T-cell (primary cell): ENCODE data around the gene SPON1. TPM values are rescaled to one million over a fixed set of nuclear protein-coding genes. Genes with fewer than 3 reads are reported as not detected.

Experiments used
- ATAC-seq, 4 experiments: fragments of 200-7000 bp in 3 of 4; fragments of 150-1000 bp in 1 of 4; cut with Tn5 transposase; replicated peaks in 1 of 4; 1 replicate in 3 of 4; 2 replicates in 1 of 4; pipeline ENCODE4 v1.10.0; 2021; ENCODE audit warnings: moderate library complexity in 3 of 4, mild to moderate bottlenecking in 2 of 4, moderate number of reproducible peaks in 1 of 4
- CTCF ChIA-PET, 2 donors: fragments of 300-600 bp; sonication (Branson Sonifier 250); formaldehyde crosslinking; loops; one replicate each; lab custom pipeline; 2022; ENCODE audit warnings: antibody characterized with exemption in 2 of 2; lab: Charles Lee
- POLR2A ChIA-PET, 2 donors: fragments of 300-600 bp; sonication (Branson Sonifier 250); formaldehyde crosslinking; loops; one replicate each; lab custom pipeline; 2022; ENCODE audit warnings: antibody characterized with exemption in 2 of 2; lab: Charles Lee
- DNase-seq, 35 experiments: peaks; one replicate each; pipeline versions ENCODE4 v3.0.0 to v3.0.0-alpha.2; 2013 to 2023
- H3K27ac ChIP-seq: one replicate; pipeline ENCODE4 v1.5.1; 2013; ENCODE audit warnings: low read length
- H3K27me3 ChIP-seq, 2 experiments: replicated peaks in 1 of 2; 1 replicate in 1 of 2; 2 replicates in 1 of 2; pipeline versions ENCODE4 v1.6.1 to v1.7.0; 2013; ENCODE audit warnings: low read length in 1 of 2, mixed read lengths in 1 of 2; ENCODE audit not compliant: control insufficient read depth in 2 of 2, insufficient read depth in 2 of 2; ENCODE audit errors: extremely low read depth in 1 of 2
- H3K36me3 ChIP-seq, 2 donors: 1 replicate in 1 of 2; 2 replicates in 1 of 2; pipeline versions ENCODE4 v1.6.1 to v1.7.0; 2013; ENCODE audit warnings: low read length in 1 of 2; ENCODE audit not compliant: control insufficient read depth in 2 of 2, insufficient read depth in 1 of 2; ENCODE audit errors: extremely low read depth in 1 of 2
- H3K4me1 ChIP-seq, 2 experiments: 1 replicate in 1 of 2; 2 replicates in 1 of 2; pipeline versions ENCODE4 v1.6.1 to v1.7.0; 2013; ENCODE audit warnings: low read length in 2 of 2, mixed read lengths in 1 of 2; ENCODE audit not compliant: insufficient read depth in 2 of 2, control insufficient read depth in 1 of 2; ENCODE audit errors: extremely low read depth in 1 of 2
- H3K4me3 ChIP-seq, 2 donors: 1 replicate in 1 of 2; 2 replicates in 1 of 2; pipeline versions ENCODE4 v1.5.1 to v1.7.0; 2013; ENCODE audit warnings: mild to moderate bottlenecking in 2 of 2, low read length in 1 of 2, moderate library complexity in 1 of 2; ENCODE audit not compliant: control insufficient read depth in 1 of 2; ENCODE audit errors: extremely low read depth in 1 of 2
- H3K9me3 ChIP-seq: 2 replicates; pipeline ENCODE4 v1.7.0; 2013
- H3K27ac Mint-ChIP-seq, 2 donors: one replicate each; pipeline ENCODE4 v1.8.0; 2020 to 2021; ENCODE audit warnings: mild to moderate bottlenecking in 2 of 2, mixed read lengths in 2 of 2
- H3K27me3 Mint-ChIP-seq, 2 donors: one replicate each; pipeline ENCODE4 v1.8.0; 2021 to 2022; ENCODE audit warnings: mixed read lengths in 2 of 2
- H3K36me3 Mint-ChIP-seq: one replicate; pipeline ENCODE4 v1.8.0; 2021; ENCODE audit warnings: mixed read lengths
- H3K4me1 Mint-ChIP-seq, 3 donors: one replicate each; pipeline ENCODE4 v1.8.0; 2020 to 2022; ENCODE audit warnings: mixed read lengths in 3 of 3, mild to moderate bottlenecking in 1 of 3
- H3K4me3 Mint-ChIP-seq, 3 donors: one replicate each; pipeline ENCODE4 v1.8.0; 2020 to 2022; ENCODE audit warnings: mild to moderate bottlenecking in 3 of 3, mixed read lengths in 3 of 3, moderate library complexity in 3 of 3
- H3K9me3 Mint-ChIP-seq, 3 donors: one replicate each; pipeline ENCODE4 v1.8.0; 2020 to 2022; ENCODE audit warnings: mixed read lengths in 3 of 3
- WGBS: methylation state at CpG from one replicate; pipeline ENCODE4 v1.1.5; 2013; ENCODE audit warnings: missing lambda C conversion rate; ENCODE audit not compliant: insufficient coverage; 5-methylcytosine and 5-hydroxymethylcytosine counted together
- total RNA-seq, 35 experiments: library from RNA in 6 of 35; stranded (reverse) in 6 of 35; fragments of 120-200 nt in 1 of 35; gene quantifications; one replicate each; pipeline versions ENCODE4 v1.2.1 to v1.2.4 and lab custom pipeline; 2013 to 2026

The SPON1 gene
- total RNA-seq, 5 donors from 2014 or later (not counting 1 experiment from before 2014, with no cell fraction given), result 1.0 to 38.2 (median 28.8) TPM

DNA sequence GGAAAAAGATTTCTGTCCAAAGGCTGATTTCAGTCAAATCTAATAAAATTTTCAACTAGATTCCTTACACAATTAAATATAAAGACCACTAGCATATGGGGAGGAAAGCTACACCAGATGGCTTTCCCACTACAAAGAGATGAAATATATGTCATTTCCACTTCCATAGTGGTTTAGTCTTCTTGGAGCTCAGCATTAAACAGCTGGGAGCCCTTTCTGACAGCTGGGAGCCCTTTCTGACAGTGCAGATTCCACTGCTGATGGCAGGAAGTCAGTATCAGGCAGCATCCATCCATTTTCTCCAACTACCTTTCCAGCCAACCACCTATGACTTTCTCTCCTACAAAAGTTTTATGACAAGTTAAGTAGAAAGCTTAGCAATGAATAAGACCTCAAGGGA, 218.6 kb downstream of the SPON1 start:
- POLR2A ChIA-PET, result no interaction called here
- H3K36me3 Mint-ChIP-seq, result peaks cover 19% of the 10 kb centered on the region

DNA sequence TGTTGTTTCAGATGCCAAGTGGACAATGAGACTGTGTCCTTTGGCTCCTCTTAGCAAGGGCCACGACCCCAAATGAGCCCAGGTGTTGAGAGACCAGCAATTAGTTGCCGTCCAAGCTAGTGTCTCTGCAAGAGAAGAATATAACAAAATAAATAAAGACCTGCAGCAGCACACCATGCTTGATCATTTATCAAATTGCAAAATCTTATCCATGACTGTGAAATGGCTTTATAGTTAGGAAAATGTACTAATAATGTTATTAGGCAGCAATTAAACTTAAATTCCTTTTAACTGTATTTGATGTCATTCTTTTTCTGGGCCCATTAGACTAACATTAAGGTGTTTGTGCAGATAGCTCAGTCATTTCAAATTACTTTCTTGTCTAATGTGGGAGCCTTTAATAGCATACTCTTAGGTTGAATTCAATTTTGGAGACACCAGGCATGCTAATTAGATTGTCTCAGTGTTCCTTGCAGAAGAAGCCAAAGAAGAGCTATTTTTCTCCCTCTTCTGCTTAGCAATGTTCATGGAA, 220.4 kb downstream of the SPON1 start:
- ChIA-PET POLR2A (interaction anchor here in 1 of 2 donors (1.2 kb wide), 1 partner anchor 11 kb away, joined by 3 read pairs; no protein-coding TSS in a partner anchor), CTCF (no interaction called here)
- no peaks in the 10 kb centered on the region for H3K4me1 ChIP-seq
- Mint-ChIP-seq H3K4me1 (peaks cover 0 to 1% (median 0%) of the 10 kb centered on the region in 3 donors), H3K27ac (no peak overlapping the region), H3K9me3 (no peaks in the 10 kb centered on the region), H3K36me3 (peaks cover 25% of the 10 kb centered on the region), H3K27me3 (no peaks in the 10 kb centered on the region), H3K4me3 (no peak overlapping the region)
- H3K27ac ChIP-seq, result no peak overlapping the region
- DNase-seq, result no peak
- ATAC-seq, result no peak
- WGBS, result 20% methylated on average over 1 of the region's 2 CpGs
- no peaks in the 10 kb centered on the region for H3K27me3 ChIP-seq
- no peak overlapping the region for H3K4me3 ChIP-seq
- H3K9me3 ChIP-seq, result no peaks in the 10 kb centered on the region
- H3K36me3 ChIP-seq, result no peaks in the 10 kb centered on the region

More for the DNA sequence above, 218.6 kb downstream of the SPON1 start:
- Histone ChIP-seq H3K27me3 (no peaks in the 10 kb centered on the region), H3K27ac (no peak overlapping the region), H3K36me3 (no peaks in the 10 kb centered on the region), H3K9me3 (no peaks in the 10 kb centered on the region), H3K4me3 (no peak overlapping the region), H3K4me1 (peaks cover 0 to 2% of the 10 kb centered on the region in 2 experiments)
- Mint-ChIP-seq H3K4me3 (no peak overlapping the region), H3K4me1 (peaks cover 0 to 18% (median 14%) of the 10 kb centered on the region in 3 donors), H3K27me3 (no peaks in the 10 kb centered on the region), H3K9me3 (no peaks in the 10 kb centered on the region), H3K27ac (no peak overlapping the region)
- ATAC-seq, result no peak
- DNase-seq, result no peak
- CTCF ChIA-PET, result interaction anchor here in 1 of 2 donors (0.5 to 1.1 kb wide), 4 partner anchors 15 to 1353 kb away, joined by 3 to 7 read pairs (median 3); no protein-coding TSS in a partner anchor

DNA sequence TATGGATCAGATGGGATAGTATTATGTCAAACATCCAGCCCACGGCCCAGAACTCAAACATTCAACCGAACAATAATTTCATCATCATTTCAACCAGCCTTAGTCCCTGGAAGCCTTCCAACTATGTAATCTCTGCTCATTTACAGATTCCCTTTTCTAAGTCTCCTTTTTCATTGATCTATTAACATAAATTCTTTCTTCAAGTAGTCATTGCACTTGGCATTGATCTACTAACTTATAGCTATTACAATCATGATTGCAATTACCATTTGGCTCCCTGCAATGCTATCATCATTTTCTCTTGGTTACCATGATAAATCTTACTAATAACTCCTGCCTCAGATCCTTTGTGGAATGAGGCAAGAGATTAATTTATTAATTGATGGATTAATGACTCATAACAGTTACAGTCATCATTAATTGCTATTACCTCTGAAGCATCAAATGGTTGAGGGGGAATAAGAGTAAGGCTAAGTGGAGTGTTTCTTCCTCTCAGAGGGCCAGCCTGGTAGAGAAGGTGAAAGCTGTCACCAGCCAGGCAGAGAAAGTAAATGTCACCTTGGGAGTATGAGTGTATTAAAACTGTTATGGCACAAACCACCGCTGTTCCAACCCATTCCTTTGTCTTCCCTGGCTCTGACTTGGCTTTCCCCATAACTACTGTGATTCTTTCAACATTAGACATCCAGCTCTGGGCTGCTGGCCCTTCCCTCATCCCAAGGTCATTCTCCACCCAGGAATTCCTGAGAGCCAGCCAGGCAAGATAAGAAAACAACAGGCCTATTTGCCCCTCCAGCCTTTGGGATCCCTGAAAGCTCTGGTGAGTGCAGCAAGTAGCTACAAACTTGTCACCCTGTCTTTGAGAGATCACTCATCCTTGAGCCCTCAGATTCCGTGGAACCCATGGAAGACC, 221.8 kb downstream of the SPON1 start:
- Mint-ChIP-seq H3K9me3 (no peaks in the 10 kb centered on the region), H3K4me3 (no peak overlapping the region), H3K4me1 (no peaks in the 10 kb centered on the region), H3K36me3 (peaks cover 19% of the 10 kb centered on the region), H3K27ac (no peak overlapping the region), H3K27me3 (no peaks in the 10 kb centered on the region)
- Histone ChIP-seq H3K27me3 (no peaks in the 10 kb centered on the region), H3K4me3 (no peak overlapping the region), H3K27ac (no peak overlapping the region), H3K4me1 (no peaks in the 10 kb centered on the region), H3K36me3 (no peaks in the 10 kb centered on the region), H3K9me3 (no peaks in the 10 kb centered on the region)
- WGBS, result 96% methylated on average over 3 of the region's 4 CpGs
- ChIA-PET POLR2A (interaction anchor here in 1 of 2 donors (1.2 kb wide), 1 partner anchor 9 kb away, joined by 3 read pairs; no protein-coding TSS in a partner anchor), CTCF (interaction anchor here in 1 of 2 donors (0.6 kb wide), 1 partner anchor 789 kb away, joined by 3 read pairs; no protein-coding TSS in a partner anchor)
- ATAC-seq, result no peak
- no peak for DNase-seq

GRCh38 chr11:14185461-14185860, 222.9 kb downstream of the SPON1 start:
- POLR2A ChIA-PET, result no interaction called here

DNA sequence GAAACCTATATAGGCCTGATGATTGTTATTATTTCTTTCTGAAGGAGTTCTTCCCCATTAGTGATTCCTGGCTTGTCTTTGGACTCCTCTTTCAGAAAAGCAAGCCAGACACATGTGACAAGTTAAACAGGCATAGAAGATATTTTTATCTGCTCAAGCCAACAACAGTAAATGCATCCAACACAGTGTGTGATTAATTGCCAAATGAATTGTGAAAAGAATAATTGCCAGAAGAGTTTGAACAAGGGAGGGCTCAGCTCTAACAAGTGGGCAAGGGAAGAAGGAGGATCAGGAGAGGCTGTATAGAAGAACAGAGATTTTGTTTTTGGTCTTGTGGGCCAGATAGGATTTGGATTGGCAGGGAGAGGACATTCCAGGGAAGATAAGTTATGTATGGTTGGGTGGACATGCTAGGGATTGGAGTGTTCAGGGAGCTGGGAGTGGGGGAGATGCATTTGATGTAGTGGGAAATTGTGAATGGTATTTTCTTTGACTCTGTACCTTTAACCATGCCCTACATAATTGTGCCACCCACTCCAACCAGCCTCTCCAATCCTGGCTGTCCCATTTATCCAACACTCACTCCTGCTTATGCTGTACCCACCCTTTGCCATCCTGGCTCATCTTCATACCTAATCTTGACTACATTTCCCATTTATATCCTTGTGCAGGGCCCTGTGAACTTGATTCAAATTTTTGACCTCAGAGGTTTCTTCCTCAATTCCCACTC, 223.7 kb downstream of the SPON1 start:
- Mint-ChIP-seq H3K36me3 (peaks cover 19% of the 10 kb centered on the region), H3K4me1 (no peaks in the 10 kb centered on the region), H3K9me3 (no peaks in the 10 kb centered on the region), H3K27ac (no peak overlapping the region), H3K4me3 (no peak overlapping the region), H3K27me3 (peaks cover 0 to 2% of the 10 kb centered on the region in 2 donors)
- DNase-seq (no peak), ATAC-seq (no peak)
- ChIA-PET CTCF (no interaction called here), POLR2A (no interaction called here)
- Histone ChIP-seq H3K27me3 (no peaks in the 10 kb centered on the region), H3K4me1 (no peaks in the 10 kb centered on the region), H3K9me3 (no peaks in the 10 kb centered on the region), H3K36me3 (no peaks in the 10 kb centered on the region), H3K27ac (no peak overlapping the region), H3K4me3 (no peak overlapping the region)

More at GRCh38 chr11:14185461-14185860, 222.9 kb downstream of the SPON1 start:
- ATAC-seq (no peak), DNase-seq (no peak)
- H3K36me3 ChIP-seq, result no peaks in the 10 kb centered on the region
- Mint-ChIP-seq H3K9me3 (no peaks in the 10 kb centered on the region), H3K36me3 (peaks cover 19% of the 10 kb centered on the region), H3K27ac (no peak overlapping the region), H3K27me3 (peaks cover 0 to 2% of the 10 kb centered on the region in 2 donors), H3K4me1 (no peaks in the 10 kb centered on the region), H3K4me3 (no peak overlapping the region)
- CTCF ChIA-PET, result no interaction called here
- no peaks in the 10 kb centered on the region for H3K9me3 ChIP-seq
- H3K27ac ChIP-seq, result no peak overlapping the region
- H3K4me3 ChIP-seq, result no peak overlapping the region
- no CpG with 5 or more reads among the region's 1 CpG for WGBS
- H3K27me3 ChIP-seq, result no peaks in the 10 kb centered on the region
- no peaks in the 10 kb centered on the region for H3K4me1 ChIP-seq

DNA sequence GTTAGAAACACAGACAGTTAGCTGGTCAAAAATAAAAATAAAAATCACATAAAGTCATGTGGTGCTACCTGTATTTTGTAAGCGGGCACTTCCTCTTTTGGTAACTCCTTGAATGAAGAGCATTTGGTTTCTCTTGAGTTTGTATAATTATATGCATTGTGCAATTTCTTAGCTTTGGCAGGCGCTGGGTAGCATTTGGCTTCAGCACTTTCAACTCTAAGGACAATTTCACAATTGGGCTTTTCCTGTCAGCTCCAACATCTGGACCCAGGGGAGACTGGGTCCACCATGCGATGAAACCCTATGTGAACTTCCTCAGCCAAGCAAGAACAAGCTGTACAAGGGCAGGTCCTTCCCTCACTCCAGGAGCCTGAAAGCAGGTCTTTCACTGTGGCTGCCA, 227.4 kb downstream of the SPON1 start:
- WGBS, result no CpG with 5 or more reads among the region's 3 CpGs

More for the DNA sequence above, 227.4 kb downstream of the SPON1 start:
- H3K36me3 ChIP-seq, result no peaks in the 10 kb centered on the region
- H3K9me3 ChIP-seq, result no peaks in the 10 kb centered on the region
- H3K9me3 Mint-ChIP-seq, result no peaks in the 10 kb centered on the region
- H3K4me1 ChIP-seq, result no peaks in the 10 kb centered on the region
- ChIA-PET CTCF (interaction anchor here in 1 of 2 donors (0.6 kb wide), 1 partner anchor 33 kb away, joined by 3 read pairs; no protein-coding TSS in a partner anchor), POLR2A (interaction anchor here in 1 of 2 donors (0.5 kb wide), 1 partner anchor 20 kb away, joined by 6 read pairs; no protein-coding TSS in a partner anchor)
- peaks cover 18% of the 10 kb centered on the region for H3K36me3 Mint-ChIP-seq
- no peak overlapping the region for H3K4me3 Mint-ChIP-seq
- no peaks in the 10 kb centered on the region for H3K27me3 ChIP-seq
- H3K4me1 Mint-ChIP-seq, result no peaks in the 10 kb centered on the region
- no peak overlapping the region for H3K4me3 ChIP-seq
- peaks cover 0 to 2% of the 10 kb centered on the region in 2 donors for H3K27me3 Mint-ChIP-seq
- no peak for ATAC-seq
- H3K27ac ChIP-seq, result no peak overlapping the region
- no peak for DNase-seq
- no peak overlapping the region for H3K27ac Mint-ChIP-seq
